ENCODE data around the gene TENM3.

DNA sequence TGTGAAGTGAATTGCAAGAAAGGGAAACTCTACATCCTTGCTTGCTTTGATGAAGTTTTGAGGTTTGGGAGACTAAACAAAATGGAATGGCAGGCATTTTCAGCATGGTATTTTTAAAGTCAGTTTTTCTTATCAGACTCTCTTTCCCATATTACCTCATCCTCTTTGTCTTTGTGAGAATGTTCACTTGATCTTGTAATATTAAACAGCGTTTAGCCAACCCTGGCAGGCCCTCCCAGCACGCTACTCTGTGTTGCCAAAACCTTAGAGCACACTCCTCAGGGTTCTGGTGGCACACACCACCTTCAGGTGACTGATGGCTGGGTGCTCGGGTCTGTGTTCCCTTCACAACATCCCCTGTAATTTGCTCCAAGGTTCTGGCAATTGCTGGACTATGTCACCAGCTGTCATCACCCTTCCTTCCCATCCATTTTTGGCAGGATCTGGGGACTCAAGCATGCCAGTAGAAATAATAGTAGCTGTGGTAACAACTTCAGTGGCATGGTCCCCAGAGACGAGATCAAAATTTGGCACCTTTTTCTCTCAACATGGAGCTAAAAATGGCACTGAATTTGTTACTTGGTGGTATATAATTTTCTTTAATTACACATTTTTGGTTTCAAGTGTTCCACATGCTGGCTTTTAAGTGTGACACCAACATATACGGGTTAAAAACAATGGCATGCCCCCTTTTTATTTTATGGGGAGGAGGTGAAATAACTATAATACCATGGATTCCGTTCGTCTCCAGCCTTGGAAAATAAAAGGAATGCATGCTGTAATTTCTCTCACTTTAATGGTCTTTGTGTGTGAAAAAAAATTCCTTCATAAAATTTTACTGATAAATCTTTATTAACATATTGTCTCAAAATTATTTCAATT is 400.8 kb downstream of the TENM3 start:
- no peak for TF ChIP-seq POLR2A (IDR thresholded peaks at IDR 0.05)
- TF ChIP-seq, protein P1, sequence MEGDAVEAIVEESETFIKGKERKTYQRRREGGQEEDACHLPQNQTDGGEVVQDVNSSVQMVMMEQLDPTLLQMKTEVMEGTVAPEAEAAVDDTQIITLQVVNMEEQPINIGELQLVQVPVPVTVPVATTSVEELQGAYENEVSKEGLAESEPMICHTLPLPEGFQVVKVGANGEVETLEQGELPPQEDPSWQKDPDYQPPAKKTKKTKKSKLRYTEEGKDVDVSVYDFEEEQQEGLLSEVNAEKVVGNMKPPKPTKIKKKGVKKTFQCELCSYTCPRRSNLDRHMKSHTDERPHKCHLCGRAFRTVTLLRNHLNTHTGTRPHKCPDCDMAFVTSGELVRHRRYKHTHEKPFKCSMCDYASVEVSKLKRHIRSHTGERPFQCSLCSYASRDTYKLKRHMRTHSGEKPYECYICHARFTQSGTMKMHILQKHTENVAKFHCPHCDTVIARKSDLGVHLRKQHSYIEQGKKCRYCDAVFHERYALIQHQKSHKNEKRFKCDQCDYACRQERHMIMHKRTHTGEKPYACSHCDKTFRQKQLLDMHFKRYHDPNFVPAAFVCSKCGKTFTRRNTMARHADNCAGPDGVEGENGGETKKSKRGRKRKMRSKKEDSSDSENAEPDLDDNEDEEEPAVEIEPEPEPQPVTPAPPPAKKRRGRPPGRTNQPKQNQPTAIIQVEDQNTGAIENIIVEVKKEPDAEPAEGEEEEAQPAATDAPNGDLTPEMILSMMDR (IDR thresholded peaks at IDR 0.05), result no peak

Measured in esophagus squamous epithelium (tissue), 4 donors.